DLD1 (cell line): ENCODE data around the gene LSM12.
"Not testable (repeated sequence)": the region's sequence is repeated elsewhere in the genome, so short reads cannot be mapped to it uniquely, and the experiment has no call there.

Experiments used
- in situ Hi-C: cut with HindIII; loops from 2 replicates; pipeline ENCODE4 v1.10.0; 2017; ENCODE audit warnings: low sequenced_read_pairs

The LSM12 gene

DNA sequence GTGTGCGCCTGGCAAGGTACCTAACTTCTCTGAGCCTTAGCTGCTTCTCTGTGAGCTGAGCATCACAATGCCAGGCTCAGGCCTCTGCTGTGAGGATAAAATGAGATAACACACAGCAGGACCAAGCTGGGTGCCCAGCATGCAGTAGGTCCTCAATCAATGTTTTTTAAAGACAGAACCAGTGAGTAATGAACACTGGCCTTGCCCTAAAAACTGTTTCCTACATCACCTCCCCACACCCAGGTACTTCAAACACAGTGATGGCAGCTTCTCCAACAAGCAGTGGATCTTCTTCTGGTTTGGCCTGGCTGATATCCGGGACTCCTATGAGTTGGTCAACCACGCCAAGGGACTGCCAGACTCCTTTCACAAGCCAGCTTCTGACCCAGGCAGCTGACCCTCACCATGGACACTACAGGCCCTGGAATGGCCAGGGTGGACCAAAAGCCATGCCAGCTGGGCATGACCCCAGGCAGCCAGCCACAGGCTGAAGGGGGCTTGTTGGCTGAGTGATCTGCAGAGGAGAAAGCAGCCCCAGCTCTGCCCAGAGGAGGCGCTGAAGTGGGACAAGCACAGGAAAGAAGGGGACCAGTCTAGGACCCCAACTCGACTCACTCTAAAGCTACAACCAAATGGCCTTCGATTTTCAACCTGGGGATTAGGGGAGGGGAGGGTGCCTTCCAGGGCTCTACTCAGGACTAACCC is 58.1 kb downstream of the LSM12 start:
- in situ Hi-C loops: no loop called here

DNA sequence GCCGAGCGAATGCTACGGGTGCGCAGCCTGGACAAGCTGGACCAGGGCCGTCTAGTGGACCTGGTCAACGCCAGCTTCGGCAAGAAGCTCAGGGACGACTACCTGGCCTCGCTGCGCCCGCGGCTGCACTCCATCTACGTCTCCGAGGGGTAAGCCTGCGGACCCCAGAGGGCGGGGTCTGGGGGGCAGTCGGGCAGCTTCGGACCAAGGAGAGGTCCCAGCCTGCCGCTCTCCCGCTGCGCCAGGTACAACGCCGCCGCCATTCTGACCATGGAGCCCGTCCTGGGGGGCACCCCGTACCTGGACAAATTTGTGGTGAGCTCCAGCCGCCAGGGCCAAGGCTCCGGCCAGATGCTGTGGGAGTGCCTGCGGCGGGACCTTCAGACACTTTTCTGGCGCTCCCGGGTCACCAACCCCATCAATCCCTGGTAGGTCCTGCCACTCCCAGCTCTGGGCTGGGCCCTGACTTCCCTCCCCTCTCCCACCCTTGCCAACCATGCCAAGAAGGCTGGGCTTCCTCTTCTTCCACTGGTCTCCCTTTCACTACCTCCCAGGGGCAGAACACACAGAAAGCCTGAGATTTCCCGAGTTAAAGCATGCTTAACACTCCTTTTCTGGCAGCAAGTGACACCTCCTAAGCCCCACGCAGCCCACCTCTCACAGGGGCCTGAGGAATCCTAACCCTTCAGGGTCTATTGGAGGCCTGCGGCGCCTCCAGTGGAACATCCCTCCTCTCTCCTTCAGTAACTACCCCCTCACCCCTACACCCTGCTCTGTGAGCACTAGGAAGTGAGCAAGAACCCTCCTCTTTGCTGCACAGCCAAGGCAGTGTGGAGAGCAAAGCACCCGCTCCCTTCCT is 58.9 kb downstream of the LSM12 start:
- in situ Hi-C loops: no loop called here

DNA sequence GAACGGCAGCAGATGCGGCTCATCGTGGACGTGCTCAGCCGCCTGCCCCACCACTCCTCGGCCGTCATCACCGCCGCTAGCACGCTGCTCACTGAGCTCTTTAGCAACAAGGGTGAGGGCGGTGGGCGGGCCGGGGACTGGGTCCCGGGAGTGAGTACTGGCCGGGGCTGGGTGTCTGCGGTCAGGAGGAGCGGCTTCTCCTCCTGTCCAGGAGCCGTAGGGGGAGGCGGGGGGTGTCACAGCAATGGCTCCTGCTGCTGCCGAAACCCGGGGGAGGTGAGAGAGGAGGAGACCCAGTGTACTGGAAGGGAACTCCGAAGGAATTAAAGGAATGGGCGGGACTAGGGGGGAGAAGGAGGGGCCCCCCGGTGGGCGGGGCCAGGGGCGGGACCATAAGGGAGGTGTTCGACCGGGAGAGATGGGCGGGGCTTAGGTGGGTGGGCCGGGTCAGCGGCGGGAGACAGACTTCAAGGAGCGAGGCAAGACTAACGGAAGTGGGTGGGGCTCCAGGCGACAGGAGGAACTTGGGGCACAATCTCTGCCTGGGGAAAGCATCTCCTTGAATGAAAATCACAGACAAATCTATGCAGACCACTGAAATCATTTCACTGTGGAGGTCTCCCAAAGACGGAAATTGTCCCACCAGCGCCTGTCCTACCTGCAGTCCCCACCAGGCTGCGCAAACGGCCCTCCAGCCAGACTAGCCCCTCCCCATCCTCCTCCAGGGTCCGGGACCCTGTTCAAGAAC is 59.7 kb downstream of the LSM12 start:
- in situ Hi-C loops: no loop called here

DNA sequence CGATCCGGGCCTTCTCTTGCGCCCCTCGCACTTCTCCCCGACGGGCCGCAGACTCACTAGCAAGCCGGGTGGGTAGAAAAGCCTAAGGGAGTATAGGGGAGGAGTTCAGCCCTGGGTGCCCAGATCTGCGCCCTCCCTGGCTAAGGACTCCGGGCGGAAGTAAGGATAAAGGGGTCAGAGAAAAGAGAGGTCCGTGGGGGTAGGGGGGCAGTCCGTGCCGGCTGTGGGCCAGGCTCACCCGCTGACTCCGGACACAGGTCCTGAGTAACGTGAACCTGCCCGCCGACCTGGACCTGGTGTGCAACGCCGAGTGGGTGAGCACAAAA is 60.2 kb downstream of the LSM12 start:
- in situ Hi-C loops: no loop called here

DNA sequence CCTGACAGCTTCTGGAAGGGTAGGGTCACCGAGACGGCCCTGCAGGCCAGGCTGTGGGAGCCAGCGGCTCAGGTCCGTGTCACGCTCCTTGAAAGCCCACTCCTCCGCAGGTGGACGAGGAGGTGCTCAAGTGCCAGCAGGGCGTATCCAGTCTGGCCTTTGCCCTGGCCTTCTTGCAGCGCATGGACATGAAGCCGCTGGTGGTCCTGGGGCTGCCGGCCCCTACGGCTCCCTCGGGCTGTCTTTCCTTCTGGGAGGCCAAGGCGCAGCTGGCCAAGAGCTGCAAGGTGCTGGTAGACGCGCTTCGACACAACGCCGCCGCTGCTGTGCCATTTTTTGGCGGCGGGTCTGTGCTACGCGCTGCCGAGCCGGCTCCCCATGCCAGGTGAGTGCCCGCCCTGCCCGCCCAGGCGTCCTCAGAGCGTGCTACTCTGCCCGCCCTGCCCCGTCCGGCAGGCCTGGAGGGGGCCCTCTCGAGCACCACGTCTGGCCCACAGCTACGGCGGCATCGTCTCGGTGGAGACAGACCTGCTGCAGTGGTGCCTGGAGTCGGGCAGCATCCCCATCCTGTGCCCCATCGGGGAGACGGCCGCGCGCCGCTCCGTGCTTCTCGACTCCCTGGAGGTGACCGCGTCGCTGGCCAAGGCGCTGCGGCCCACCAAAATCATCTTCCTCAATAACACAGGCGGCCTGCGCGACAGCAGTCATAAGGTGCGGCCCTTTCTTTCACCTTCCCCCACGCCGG is 60.8 kb downstream of the LSM12 start:
- in situ Hi-C loops: no loop called here

DNA sequence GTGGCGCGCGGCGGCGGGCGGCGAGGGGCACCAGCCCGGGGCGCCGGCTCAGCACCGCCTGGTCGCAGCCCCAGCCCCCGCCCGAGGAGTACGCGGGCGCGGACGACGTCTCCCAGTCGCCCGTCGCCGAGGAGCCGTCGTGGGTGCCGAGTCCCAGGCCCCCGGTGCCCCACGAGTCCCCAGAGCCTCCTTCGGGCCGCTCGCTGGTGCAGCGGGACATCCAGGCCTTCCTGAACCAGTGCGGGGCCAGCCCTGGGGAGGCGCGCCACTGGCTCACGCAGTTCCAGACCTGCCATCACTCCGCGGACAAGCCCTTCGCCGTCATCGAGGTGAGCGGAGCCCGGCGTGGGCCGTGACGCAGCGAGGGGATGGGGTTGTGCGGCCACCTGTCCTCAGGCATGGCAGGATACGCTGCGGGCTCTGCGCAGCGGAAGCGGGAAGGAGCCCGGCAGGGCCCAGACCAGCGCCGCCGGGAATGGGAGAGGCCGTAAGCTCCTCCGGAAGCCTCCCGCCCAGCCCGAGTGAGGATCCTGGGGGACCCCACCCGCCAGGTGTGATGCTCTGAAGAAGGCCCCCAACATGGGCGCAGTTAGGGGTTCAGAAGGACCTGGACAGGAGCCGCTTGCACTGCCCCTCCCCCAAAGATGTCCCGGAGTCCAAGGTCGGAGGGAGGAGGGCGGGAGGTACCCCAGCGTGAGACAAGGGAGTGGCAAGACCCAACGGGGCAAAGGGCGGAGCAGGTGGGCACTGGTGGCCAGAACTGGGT is 61.5 kb downstream of the LSM12 start:
- in situ Hi-C loops: no loop called here

DNA sequence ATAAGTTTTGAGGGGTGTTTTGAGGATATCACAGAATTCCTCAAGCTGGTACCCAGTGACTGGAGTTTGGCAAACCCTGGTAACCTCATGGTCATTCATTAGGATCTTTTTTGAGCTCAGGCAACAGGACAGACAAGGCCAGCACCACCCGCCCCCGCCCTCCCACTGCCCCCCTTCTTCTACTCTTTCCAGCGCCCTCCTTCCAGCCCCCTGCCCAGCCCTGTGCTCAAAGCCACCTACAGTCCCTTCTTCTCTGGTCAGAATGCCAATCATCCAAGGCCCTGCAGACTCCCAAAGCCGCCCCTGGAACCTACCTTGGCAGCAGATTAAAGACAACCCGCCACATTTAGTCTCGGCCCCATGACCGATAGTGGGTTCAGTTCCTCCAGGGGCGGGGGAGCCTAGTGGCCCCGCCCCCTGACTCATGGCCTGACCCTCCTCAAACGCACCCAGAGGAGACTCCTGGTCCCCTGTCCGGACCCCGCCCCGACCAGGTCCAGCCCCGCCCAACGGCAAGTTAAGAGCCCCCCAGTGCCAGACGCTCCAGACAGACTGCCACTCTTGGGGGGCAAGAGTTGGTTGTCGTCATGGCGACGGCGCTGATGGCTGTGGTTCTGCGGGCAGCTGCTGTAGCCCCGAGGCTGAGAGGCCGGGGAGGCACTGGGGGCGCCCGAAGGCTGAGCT is 62.3 kb downstream of the LSM12 start, which contains the start of gene NAGS:
Gene NAGS (plus strand): TSS at position 546 of the 684 bp plus-strand sequence. CDS start 42 bp downstream, at position 588.
- in situ Hi-C loops: no loop called here

DNA sequence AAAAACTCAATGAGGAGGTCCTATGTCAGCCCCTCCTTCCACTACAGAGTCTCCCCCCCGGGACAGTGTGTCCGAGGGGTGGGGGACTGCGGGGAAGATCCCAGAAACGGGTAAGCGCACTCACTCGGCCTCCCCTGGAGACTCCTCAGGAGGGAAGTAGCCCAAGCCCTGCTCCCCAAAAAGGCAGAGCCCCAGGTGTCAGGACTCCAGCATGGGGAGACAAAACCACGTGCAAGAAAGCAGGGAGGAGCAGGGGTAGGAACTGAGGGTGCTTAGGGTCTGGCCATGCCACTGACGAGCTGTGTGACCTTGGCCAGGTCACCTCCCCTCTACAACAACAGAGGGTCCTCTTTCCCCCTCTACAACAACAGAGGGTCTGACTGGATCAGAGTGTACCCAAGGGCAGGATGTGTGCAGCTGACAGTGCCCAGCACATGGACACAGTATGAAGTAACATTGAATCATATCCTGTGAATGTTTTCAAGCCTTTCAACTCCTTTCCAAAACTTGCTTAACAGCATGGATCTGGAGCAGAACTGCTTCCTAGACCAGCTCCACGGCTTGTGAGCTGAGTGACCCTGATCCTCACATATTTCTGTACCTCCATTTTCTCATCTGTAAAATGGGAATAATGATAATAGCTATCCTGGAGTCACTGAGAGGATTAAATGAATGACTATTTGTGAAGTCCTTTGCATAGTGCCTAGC is 64.2 kb downstream of the LSM12 start:
- in situ Hi-C loops: no loop called here

DNA sequence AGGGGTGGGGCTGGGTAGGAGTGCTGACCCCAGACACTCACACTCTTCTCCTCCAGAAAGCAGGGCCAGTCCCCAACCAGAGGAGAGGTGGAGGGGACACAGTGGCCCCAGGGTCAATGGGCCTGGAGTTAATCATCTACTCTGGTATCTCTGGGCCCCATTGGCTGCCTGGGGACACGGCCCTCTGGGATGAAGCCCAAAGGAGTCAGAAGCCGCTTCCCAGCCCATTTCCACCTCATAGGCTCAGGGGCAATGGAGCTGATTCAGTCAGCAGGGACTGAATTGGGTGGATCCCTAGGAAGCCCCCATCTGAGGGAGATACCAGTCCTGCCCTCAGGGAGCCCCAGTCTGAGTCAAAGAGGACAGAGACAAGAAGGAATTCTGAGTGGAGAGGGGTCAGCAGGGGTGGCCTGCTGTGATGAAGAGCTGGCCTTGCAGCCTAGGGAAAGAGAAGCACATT is 65.0 kb downstream of the LSM12 start:
- in situ Hi-C loops: no loop called here

DNA sequence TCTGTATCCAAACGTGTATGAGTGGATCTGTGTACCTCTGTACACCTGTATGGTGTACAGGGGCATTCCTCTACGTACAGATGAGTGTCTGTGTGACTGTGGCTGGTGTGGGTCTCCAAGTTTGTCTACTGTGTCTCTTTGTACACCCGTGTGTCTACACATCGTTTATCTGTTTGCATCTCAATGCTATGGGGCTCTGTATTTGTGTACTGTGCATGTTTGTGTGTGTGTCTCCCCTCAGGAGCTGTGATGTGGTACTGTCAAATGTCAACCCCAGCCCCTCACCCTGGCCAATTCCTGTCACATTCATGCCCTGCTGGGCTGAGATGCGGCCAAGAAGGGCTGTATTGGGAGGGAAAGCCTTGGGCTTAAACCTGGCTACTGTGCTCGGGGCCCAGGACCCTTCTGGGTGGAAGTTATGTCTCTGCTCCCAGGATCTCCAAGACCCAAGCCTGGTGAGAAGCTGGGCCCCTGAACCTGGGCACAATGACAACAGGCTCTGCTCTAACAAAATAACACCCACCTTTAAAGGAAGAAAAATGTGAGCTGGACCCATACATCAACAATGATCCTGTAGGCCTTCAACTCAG is 65.5 kb downstream of the LSM12 start:
- in situ Hi-C loops: no loop called here

DNA sequence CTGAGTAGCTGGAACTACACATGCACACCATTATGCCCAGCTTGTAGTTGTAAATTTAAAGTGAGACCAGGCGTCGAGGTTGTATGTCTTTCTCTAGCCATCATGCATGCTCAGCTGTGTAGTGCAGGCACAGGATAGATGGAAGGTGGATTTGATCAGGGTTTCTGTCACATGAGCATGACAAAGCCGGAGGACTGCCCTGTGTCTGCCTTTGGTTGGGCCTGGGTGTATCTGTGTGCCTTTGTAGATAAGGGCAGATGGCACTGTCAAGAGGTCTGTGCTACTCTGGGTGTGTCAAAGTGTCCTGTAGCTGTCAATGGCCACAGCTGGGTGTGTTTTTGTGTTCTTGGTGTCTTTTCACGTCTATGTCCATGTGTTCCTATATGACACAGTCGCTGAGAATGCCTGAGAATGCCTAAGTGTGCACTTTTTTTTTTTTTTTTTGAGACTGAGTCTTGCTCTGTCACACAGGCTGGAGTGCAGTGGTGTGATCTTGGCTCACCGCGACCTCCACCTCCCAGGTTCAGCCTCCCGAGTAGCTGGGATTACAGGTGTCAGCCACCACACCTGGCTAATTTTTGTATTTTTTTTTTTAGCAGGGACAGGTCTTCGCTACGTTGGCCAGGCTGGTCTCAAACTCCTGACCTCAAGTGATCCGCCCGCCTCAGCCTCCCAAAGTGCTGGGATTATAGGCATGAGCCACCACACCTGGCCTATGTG is 66.2 kb downstream of the LSM12 start:
- in situ Hi-C loops: no loop called here

DNA sequence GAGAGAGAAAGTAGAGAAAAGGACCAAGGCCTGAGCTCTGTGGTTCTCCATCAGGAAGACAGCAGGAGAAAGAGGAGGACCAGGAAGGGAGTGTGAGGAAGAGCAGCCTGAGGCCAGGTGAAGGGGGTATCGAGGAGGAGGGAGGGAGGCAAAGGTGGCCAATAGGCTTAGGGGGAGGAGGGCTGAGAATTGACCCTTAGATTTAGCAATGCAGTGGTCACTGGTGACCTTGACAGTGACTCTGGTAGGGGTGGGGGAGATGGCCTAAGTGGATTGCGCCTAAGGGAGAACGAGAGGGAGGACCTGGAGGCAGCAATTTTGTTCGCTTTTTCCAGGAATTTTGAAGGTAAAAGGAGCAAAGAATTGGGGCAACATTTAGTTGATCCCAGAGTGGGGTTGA is 67.4 kb downstream of the LSM12 start:
- in situ Hi-C loops: no loop called here

DNA sequence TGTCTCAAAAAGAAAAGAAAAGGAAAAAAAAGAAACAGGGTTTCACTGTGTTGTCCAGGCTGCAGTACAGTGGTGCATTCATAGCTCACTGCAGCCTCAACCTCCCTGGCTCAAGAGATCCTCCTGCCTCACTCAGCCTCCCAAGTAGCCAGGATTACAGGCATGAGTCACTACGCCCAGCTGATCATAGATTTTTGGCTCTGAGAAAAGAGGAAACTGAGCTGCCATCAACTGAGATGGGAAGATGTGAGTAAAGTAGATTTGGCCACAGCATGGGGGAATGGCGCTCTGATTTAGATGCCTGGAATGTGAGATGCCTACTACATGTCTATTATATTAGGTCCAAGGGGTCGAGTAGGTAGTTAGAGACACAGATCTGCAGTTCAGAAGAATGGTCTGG is 67.9 kb downstream of the LSM12 start:
- in situ Hi-C loops: no loop called here

DNA sequence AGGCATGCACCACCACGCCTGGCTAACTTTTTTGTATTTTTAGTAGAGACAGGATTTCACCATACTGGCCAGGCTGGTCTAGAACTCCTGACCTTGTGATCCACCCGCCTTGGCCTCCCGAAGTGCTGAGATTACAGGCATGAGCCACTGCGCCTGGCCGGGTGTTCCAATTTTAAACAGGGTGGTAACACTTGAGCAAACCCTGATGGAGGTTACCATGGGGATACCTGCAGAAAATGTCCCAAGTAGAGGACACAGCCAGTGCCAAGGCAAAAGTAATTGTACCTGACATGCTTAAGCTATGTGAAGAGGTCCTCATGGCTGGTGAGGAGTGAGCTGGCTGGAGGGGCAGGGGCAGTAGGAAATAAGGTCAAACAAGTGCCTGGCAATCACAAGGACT is 69.3 kb downstream of the LSM12 start:
- in situ Hi-C loops: not testable (repeated sequence)

DNA sequence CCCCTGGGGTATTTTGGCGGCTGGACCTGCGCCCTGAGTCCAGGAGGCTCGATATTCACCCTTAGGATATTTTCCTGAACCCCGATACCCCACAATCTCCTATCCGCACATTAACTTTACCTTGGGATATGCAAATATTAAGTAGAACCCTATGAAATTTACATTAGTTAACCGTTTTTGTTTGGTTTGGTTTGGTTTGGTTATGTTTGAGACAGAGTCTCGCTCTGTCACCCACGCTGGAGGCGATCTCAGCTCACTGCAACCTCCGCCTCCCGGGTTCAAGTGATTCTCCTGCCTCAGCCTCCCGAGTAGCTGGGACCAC is 71.4 kb downstream of the LSM12 start:
- in situ Hi-C loops: no loop called here

DNA sequence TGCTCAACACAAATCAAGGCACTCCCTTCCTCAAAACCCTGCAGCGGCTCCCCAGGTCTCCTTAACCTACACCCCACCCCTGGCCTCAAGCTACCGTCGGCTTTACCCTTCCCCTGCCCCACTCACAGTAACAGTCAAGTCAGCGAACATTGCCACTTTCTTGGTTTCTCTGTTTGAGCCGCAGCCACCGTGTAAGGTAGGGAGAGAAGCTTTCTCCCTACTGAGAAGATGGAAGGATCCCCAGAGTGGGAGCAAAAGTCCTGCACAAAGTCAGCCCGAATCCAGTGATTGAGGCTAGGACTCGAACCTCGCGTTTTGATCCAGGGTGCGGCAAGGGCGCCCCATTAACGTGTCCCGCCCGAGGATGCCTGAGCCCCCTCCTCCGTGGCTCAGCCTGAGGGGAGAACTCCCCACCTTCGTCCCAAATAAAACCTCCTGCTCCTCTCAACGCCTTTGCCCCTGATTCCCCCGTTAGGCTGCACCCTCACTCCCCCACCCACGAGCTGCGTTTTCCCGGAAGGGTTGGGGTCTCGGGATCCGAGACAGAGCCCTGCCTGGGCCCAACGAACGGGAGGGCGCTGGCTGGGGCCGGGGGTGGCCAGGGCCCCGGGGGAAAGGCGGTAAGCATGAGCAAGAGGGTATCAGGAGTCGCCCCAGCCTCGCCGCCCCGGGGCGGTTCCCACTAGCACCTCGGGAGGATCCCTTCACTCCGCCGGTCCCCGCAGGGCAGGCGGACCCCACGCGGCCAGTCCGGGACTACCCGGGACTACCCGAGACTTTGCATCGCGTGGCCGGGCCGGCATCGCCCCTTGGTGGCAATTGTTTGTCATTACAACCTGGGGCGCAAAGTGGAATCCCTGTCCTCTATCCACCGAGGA is 72.0 kb downstream of the LSM12 start:
- in situ Hi-C loops: no loop called here

DNA sequence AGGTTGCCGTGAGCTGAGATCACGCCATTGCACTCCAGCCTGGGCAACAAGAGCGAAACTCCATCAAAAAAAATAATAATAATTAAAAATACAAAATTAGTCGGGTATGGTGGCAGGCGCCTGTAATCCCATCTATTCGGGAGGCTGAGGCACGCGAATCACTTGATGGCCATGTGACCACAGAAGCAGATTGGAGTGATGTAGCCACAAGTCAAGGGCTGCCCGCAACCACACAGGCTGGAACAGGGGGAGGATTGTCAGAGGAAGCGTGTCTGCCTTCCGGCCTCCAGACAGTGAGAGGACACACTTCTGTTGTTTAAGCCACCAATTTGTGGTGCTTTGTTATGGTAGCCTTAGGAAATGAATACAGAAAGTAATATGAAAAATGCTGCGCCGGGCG is 73.8 kb downstream of the LSM12 start:
- in situ Hi-C loops: no loop called here
